WI38 (cell line): ENCODE data around the gene SLC25A2.
"Not testable (repeated sequence)": the region's sequence is repeated elsewhere in the genome, so short reads cannot be mapped to it uniquely, and the experiment has no call there.

Source experiments
- H3K4me3 ChIP-seq: 2 replicates; pipeline ENCODE4 v1.5.1; 2011; ENCODE audit warnings: low read depth, mild to moderate bottlenecking, control low read depth, low read length
- CTCF ChIP-seq: IDR thresholded peaks from 2 replicates; pipeline ENCODE4 v1.5.1; 2012; ENCODE audit warnings: low read depth, mild to moderate bottlenecking, control low read depth, low read length

SLC25A2 gene

GRCh38 chr5:141303756-141304155 lies at the start of gene SLC25A2:
SLC25A2 (minus strand) TSS chr5:141304049; CDS start chr5:141303865, 184 bp downstream.
- TF ChIP-seq CTCF, result no peak
- no peak within 1 kb of the TSS for H3K4me3 ChIP-seq

- TF ChIP-seq CTCF, result no peak
- no peak overlapping the region for H3K4me3 ChIP-seq
Observed at GRCh38 chr5:141351591-141351990, 47.7 kb upstream of the SLC25A2 start.

- peak within 1 kb of the TSS; percentile 72 for H3K4me3 ChIP-seq
- peak; percentile 94 for TF ChIP-seq CTCF
Observed at GRCh38 chr5:141349917-141350619, 46.2 kb upstream of the SLC25A2 start, which contains the start of gene PCDHGB1. PCDHGB1 (plus strand) TSS chr5:141350099; CDS start chr5:141350261, 162 bp downstream.

- not testable (repeated sequence) for H3K4me3 ChIP-seq
Observed at GRCh38 chr5:141346017-141346416, 42.2 kb upstream of the SLC25A2 start.

- H3K4me3 ChIP-seq, result no peak overlapping the region
- no peak for TF ChIP-seq CTCF
Observed at GRCh38 chr5:141345327-141345726, 41.5 kb upstream of the SLC25A2 start.

- TF ChIP-seq CTCF, result no peak
- H3K4me3 ChIP-seq, result 0 out of 2 replicates have a peak overlapping the region, but pooled peaks have one; percentile 0
Observed at GRCh38 chr5:141343953-141344463, 40.2 kb upstream of the SLC25A2 start.

- peak; percentile 26 for TF ChIP-seq CTCF
- H3K4me3 ChIP-seq, result 0 out of 2 replicates have a peak within 1 kb of the TSS, but pooled peaks have one; percentile 1
Observed at GRCh38 chr5:141343242-141343952, 39.5 kb upstream of the SLC25A2 start, which contains the start of gene PCDHGA3. PCDHGA3 (plus strand) TSS chr5:141343829; CDS start chr5:141344034, 205 bp downstream.
